C4-2B (cell line): ENCODE results near the gene SALL4.
A peak's percentile ranks its signal among the peaks of the same experiment; 100 is the strongest.
"Not testable (repeated sequence)": the region's sequence is repeated elsewhere in the genome, so short reads cannot be mapped to it uniquely, and the experiment has no call there.

ENCODE experiments used
- H3K27ac ChIP-seq: fragments of 450-650 bp; 2 replicates; pipeline ENCODE4 v1.5.1; 2017
- ZFX ChIP-seq: fragments of 450-650 bp; IDR thresholded peaks from 2 replicates; pipeline ENCODE4 v1.6.1; 2017
- TF ChIP-seq, protein P1 (sequence below): fragments of 450-650 bp; conservative IDR thresholded peaks from 2 replicates; pipeline ENCODE4 v1.5.1; 2017; ENCODE audit warnings: mild to moderate bottlenecking

The SALL4 gene

DNA sequence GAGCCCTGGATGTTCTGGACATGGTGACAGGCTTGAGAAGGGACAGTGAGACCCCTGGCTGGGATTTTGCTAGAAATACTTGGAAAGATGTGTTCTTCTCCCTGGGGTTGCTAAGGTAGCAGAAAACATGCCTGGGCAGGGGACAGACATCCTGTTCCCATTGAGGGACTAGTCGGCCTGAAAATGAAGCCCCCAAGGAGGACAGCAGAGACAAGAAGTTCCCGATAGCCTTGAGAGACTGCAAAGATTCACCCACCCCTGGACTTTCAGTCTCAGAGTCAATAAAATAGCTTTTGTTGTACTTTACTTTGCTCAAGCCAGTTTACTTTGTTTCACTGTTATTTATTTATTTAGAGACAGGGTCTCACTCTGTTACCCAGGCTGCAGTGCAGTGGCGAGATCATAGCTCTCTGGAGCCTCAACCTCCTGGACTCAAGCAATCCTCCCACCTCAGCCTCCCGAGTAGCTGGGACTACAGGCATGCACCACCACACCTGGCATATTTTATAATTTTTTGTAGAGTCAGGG lies 62.5 kb downstream of the SALL4 start:
- TF ChIP-seq, protein P1, sequence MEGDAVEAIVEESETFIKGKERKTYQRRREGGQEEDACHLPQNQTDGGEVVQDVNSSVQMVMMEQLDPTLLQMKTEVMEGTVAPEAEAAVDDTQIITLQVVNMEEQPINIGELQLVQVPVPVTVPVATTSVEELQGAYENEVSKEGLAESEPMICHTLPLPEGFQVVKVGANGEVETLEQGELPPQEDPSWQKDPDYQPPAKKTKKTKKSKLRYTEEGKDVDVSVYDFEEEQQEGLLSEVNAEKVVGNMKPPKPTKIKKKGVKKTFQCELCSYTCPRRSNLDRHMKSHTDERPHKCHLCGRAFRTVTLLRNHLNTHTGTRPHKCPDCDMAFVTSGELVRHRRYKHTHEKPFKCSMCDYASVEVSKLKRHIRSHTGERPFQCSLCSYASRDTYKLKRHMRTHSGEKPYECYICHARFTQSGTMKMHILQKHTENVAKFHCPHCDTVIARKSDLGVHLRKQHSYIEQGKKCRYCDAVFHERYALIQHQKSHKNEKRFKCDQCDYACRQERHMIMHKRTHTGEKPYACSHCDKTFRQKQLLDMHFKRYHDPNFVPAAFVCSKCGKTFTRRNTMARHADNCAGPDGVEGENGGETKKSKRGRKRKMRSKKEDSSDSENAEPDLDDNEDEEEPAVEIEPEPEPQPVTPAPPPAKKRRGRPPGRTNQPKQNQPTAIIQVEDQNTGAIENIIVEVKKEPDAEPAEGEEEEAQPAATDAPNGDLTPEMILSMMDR: no peak
- no peak for TF ChIP-seq ZFX
- no peak overlapping the region for H3K27ac ChIP-seq

DNA sequence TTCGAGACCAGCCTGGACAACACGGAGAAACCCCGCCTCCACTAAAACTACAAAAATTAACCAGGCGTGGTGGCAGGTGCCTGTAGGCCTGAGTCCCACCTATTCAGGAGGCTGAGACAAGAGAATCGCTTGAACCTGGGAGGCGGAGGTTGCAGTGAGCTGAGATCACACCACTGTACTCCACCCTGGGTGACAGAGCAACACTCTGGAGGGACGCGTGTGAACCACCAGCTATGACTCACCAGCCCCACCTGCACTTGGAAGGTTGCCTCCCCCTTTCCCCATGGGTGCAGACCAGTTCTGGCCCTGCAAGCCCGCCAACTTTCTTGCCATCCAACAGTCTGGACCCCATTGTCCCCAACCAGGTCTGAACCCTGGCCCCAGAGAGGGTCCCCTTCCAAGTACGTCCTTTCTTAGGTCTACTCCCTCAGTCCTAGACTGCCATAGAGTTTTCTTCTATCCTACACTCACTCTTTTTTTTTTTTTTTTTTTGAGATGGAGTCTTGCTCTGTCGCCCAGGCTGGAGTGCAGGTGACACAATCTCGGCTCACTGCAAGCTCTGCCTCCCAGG lies 63.4 kb downstream of the SALL4 start:
- TF ChIP-seq, protein P1: no peak
- no peak for TF ChIP-seq ZFX
- H3K27ac ChIP-seq: no peak overlapping the region

DNA sequence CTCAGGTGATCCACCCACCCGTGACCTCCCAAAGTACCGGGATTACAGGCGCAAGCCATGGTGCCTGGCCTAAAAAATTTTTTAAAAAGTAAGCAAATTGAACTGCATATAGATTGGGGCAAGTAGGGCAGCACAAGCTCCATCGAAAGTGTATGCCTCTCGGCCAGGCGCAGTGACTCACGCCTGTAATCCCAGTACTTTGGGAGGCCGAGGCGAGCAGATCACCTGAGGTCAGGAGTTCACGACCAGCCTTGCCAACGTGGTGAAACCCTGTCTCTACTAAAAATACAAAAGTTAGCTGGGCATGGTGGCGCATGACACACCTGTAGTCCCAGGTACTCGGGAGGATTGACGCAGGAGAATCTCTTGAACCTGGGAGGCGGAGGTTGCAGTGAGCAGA lies 64.1 kb downstream of the SALL4 start:
- H3K27ac ChIP-seq: not testable (repeated sequence)

DNA sequence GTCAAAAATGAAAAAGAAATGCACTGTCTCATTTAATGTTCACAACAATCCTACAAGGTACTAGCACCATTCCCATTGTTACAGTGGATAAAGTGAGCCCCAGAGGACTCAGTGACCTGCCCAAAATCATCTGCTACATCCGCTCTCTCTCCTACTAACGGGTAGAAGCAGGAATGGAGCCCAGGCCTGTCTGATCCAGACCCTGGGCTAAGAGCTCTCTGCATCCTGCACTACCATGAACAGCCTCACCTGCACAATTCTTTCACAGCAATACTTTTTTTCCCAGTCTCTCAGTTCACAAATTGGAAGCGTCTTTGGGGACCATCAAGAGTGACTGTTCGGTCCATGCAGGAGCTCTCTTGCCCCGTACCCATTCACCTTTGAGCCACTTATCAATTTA lies 65.4 kb downstream of the SALL4 start:
- TF ChIP-seq, protein P1: no peak
- no peak for TF ChIP-seq ZFX
- no peak overlapping the region for H3K27ac ChIP-seq

DNA sequence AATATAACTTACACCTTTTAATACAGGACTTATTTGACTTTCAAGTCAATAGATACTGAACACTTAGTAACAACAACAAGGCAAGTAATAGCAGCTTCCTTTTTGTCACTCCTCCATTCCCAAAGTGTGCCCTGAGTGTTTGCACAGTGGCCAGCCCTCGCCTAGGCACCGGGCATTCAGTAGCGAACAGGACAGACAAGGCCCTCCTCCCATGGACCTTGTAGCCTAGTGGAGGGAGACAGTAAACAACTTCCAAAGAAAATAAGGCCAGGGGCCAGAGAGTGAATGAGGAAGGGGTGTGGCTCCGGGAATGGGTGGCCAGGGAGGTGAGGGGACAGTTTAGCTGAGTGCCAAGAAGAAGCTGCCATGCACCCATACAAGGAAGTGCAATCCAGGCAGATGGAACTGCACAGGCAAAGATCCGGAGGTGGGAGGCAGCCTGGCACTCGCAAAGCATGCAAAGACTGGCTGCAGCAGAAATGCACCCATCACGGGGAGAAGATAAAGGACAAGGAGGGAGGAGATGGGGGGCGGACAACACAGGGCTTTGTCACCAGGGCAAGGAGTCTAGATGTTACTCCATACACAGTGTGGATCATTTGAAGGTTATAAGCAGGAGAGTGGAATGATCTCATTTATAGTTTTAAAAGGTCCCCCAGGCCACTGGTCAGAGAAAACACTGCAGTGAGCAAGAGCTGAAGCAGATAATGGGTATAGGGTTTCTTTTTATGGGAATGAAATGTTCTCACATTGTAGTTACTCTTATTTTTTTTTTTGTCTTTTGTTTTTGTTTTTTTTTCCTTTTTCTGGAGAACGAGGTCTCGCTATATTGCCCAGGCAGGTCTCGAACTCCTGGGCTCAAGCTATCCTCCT lies 66.4 kb downstream of the SALL4 start:
- H3K27ac ChIP-seq: peak overlapping the region; percentile 37
- no peak for TF ChIP-seq ZFX
- TF ChIP-seq, protein P1: no peak

DNA sequence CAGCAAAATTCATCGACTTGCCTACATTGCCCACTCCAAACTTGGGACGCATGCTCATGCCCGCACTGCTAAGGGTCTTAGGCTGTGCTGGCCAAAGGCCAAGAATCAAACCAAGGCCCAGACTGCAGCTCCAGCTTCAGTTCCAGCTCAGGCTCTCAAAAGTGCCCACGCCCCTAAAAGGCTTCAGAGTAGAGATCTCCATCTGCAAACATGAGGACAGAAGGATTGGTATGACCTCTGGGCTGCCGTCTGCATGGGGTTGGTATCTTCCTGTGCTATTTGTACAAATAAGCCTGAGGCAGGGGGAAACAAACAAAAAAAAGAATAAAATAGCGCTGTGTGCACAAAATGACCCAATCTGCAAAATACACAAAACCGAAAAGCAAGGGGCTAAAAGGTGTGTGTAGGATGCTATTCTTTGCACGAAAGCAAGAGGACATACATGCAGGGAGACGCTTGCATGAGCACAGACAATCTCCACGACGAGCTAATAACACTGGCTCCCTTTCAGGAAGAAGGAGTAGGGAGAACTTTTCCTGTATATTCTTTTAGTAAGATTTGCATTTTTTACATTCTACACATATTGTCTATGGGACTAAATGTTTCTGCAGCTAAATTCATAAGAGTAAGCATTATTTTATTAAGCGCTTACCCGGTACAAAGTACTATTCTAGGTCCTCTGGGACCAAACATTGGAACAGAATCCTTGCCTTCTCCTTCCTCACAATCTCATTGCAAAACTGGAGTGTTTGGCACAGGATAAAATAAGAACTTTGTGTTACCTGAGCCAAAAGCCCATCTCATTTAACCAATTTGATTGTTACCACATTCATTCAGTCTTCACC lies 67.2 kb downstream of the SALL4 start:
- no peak for TF ChIP-seq ZFX
- TF ChIP-seq, protein P1: no peak
- H3K27ac ChIP-seq: peak overlapping the region; percentile 37

DNA sequence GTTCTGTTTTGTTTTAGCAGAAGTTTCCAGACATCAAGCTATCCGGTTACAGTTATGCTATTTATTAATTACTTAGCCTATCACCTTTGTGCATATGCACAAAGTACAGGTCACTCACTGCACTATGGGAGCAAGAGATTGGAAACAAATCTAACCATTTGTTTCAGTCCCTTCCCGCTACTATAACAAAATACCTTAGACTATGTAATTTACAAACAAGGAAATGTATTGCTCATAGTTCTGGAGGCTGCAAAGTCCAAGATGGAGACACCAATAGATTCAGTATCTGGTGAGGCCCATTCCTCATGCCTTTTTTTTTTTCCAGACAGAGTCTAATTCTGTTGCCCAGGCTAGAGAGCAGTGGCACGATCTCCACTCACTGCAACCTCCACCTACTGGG lies 69.3 kb downstream of the SALL4 start:
- TF ChIP-seq, protein P1: no peak
- TF ChIP-seq ZFX: no peak
- H3K27ac ChIP-seq: no peak overlapping the region
